H9 (cell line): ENCODE measurements around the gene GALNT15. TPM values are rescaled to one million over a fixed set of nuclear protein-coding genes. Genes with fewer than 3 reads are reported as not detected.

Source experiments
- DNase-seq: peaks from one replicate; pipeline ENCODE4 v3.0.0-alpha.2; 2017
- H2AFZ ChIP-seq: one replicate; pipeline ENCODE4 v1.6.1; 2013; ENCODE audit warnings: mild to moderate bottlenecking, low read length, control low read depth, moderate library complexity
- H2AK5ac ChIP-seq: 2 replicates; pipeline ENCODE4 v1.6.1; 2013; ENCODE audit warnings: low read length, control low read depth, mixed read lengths; ENCODE audit not compliant: insufficient read length
- H2BK120ac ChIP-seq: one replicate; pipeline ENCODE4 v1.6.1; 2013; ENCODE audit warnings: low read depth, mild to moderate bottlenecking, low read length, control low read depth, inconsistent platforms; ENCODE audit not compliant: poor library complexity, severe bottlenecking
- H2BK12ac ChIP-seq: 2 replicates; pipeline ENCODE4 v1.6.1; 2013; ENCODE audit warnings: low read length, control low read depth, mixed read lengths, low read depth; ENCODE audit not compliant: insufficient read length
- H2BK15ac ChIP-seq: 2 replicates; pipeline ENCODE4 v1.6.1; 2013; ENCODE audit warnings: low read depth, low read length, control low read depth
- H2BK20ac ChIP-seq: one replicate; pipeline ENCODE4 v1.6.1; 2013; ENCODE audit warnings: low read depth, mild to moderate bottlenecking, low read length, control low read depth, inconsistent platforms; ENCODE audit not compliant: poor library complexity, severe bottlenecking
- H2BK5ac ChIP-seq: 2 replicates; pipeline ENCODE4 v1.6.1; 2013; ENCODE audit warnings: low read length, control low read depth, mixed read lengths; ENCODE audit not compliant: insufficient read length
- H3K14ac ChIP-seq: 2 replicates; pipeline ENCODE4 v1.6.1; 2013; ENCODE audit warnings: low read length, control low read depth; ENCODE audit not compliant: insufficient read depth
- H3K18ac ChIP-seq: 2 replicates; pipeline ENCODE4 v1.6.1; 2013; ENCODE audit warnings: low read depth, mild to moderate bottlenecking, mixed read lengths, low read length, control low read depth; ENCODE audit not compliant: insufficient read length
- H3K23ac ChIP-seq: 2 replicates; pipeline ENCODE4 v1.6.1; 2013; ENCODE audit warnings: low read length, control low read depth, mixed read lengths, low read depth; ENCODE audit not compliant: insufficient read length
- H3K23me2 ChIP-seq: 2 replicates; pipeline ENCODE4 v1.6.1; 2013; ENCODE audit warnings: low read depth, mild to moderate bottlenecking, mixed read lengths, low read length, control low read depth; ENCODE audit not compliant: insufficient read length, poor library complexity, severe bottlenecking
- H3K27ac ChIP-seq: 2 replicates; pipeline ENCODE4 v1.5.1; 2013; ENCODE audit warnings: low read length, control low read depth, mixed read lengths, low read depth; ENCODE audit not compliant: insufficient read length
- H3K27me3 ChIP-seq: 2 replicates; pipeline ENCODE4 v1.6.1; 2013; ENCODE audit warnings: low read length, control low read depth, inconsistent platforms; ENCODE audit not compliant: insufficient read depth
- H3K4ac ChIP-seq: 2 replicates; pipeline ENCODE4 v1.6.1; 2013; ENCODE audit warnings: low read depth, mild to moderate bottlenecking, control low read depth, inconsistent platforms, low read length, moderate library complexity
- H3K4me1 ChIP-seq: 2 replicates; pipeline ENCODE4 v1.6.1; 2013; ENCODE audit warnings: low read length, control low read depth, inconsistent platforms; ENCODE audit not compliant: insufficient read depth
- H3K4me2 ChIP-seq: 2 replicates; pipeline ENCODE4 v1.6.1; 2013; ENCODE audit warnings: low read length, control low read depth, mixed read lengths; ENCODE audit not compliant: insufficient read length, insufficient read depth
- H3K56ac ChIP-seq: 2 replicates; pipeline ENCODE4 v1.6.1; 2013; ENCODE audit warnings: low read depth, mild to moderate bottlenecking, mixed read lengths, low read length, control low read depth; ENCODE audit not compliant: insufficient read length
- H3K79me1 ChIP-seq: 2 replicates; pipeline ENCODE4 v1.6.1; 2013; ENCODE audit warnings: low read depth, mild to moderate bottlenecking, moderate library complexity, low read length, control low read depth, inconsistent platforms; ENCODE audit not compliant: insufficient read depth, poor library complexity, severe bottlenecking
- H3K79me2 ChIP-seq: 2 replicates; pipeline ENCODE4 v1.6.1; 2013; ENCODE audit warnings: low read length, control low read depth, inconsistent platforms; ENCODE audit not compliant: insufficient read depth
- H3K9ac ChIP-seq: 2 replicates; pipeline ENCODE4 v1.6.1; 2013; ENCODE audit warnings: low read length, control low read depth, mixed read lengths; ENCODE audit not compliant: insufficient read length; ENCODE audit errors: extremely low read depth
- H3K9me3 ChIP-seq: one replicate; pipeline ENCODE4 v1.6.1; 2013; ENCODE audit warnings: low read depth, low read length, inconsistent platforms; ENCODE audit not compliant: control insufficient read depth
- H3T11ph ChIP-seq: one replicate; pipeline ENCODE4 v1.6.1; 2013; ENCODE audit warnings: mild to moderate bottlenecking, low read length, control low read depth, inconsistent platforms
- H4K20me1 ChIP-seq: one replicate; pipeline ENCODE4 v1.6.1; 2013; ENCODE audit not compliant: control insufficient read depth, insufficient read length, insufficient read depth
- H4K5ac ChIP-seq: 2 replicates; pipeline ENCODE4 v1.6.1; 2013; ENCODE audit warnings: low read depth, mild to moderate bottlenecking, mixed read lengths, low read length, control low read depth; ENCODE audit not compliant: insufficient read length
- H4K8ac ChIP-seq: replicated peaks from 2 replicates; pipeline ENCODE4 v1.6.1; 2013; ENCODE audit warnings: low read length, control low read depth, mixed read lengths, low read depth; ENCODE audit not compliant: insufficient read length
- H4K91ac ChIP-seq: 2 replicates; pipeline ENCODE4 v1.6.1; 2013; ENCODE audit warnings: low read depth, mild to moderate bottlenecking, moderate library complexity, mixed read lengths, low read length, control low read depth; ENCODE audit not compliant: insufficient read length
- H3K27ac Mint-ChIP-seq, 3 experiments: 2 replicates in 2 of 3; 3 replicates in 1 of 3; pipeline ENCODE4 v1.8.0; 2020 to 2021; ENCODE audit warnings: mixed read lengths in 3 of 3, mild to moderate bottlenecking in 1 of 3, moderate library complexity in 1 of 3
- H3K27me3 Mint-ChIP-seq: 2 replicates; pipeline ENCODE4 v1.8.0; 2021; ENCODE audit warnings: low read depth, mild to moderate bottlenecking, moderate library complexity, mixed read lengths
- H3K36me3 Mint-ChIP-seq, 3 experiments: 2 replicates in 2 of 3; 3 replicates in 1 of 3; pipeline ENCODE4 v1.8.0; 2020 to 2021; ENCODE audit warnings: low read depth in 3 of 3, mixed read lengths in 3 of 3; ENCODE audit not compliant: insufficient read depth in 1 of 3
- H3K4me1 Mint-ChIP-seq, 2 experiments: 2 replicates each; pipeline ENCODE4 v1.8.0; 2020; ENCODE audit warnings: mixed read lengths in 2 of 2
- H3K4me3 Mint-ChIP-seq, 2 experiments: 2 replicates in 1 of 2; 3 replicates in 1 of 2; pipeline ENCODE4 v1.8.0; 2020 to 2021; ENCODE audit warnings: mild to moderate bottlenecking in 2 of 2, mixed read lengths in 2 of 2, moderate library complexity in 1 of 2
- H3K9me3 Mint-ChIP-seq, 2 experiments: 2 replicates in 1 of 2; 3 replicates in 1 of 2; pipeline ENCODE4 v1.8.0; 2020; ENCODE audit warnings: mild to moderate bottlenecking in 2 of 2, mixed read lengths in 2 of 2, moderate library complexity in 1 of 2
- CTCF ChIP-seq: fragments of 200-600 bp; sonication (generic); conservative IDR thresholded peaks from 3 replicates; pipeline ENCODE4 v1.8.0; 2021; ENCODE audit warnings: antibody characterized with exemption, mild to moderate bottlenecking
- WGBS: extraction: QIAGEN DNeasy Blood & Tissue Kit; methylation state at CpG from one replicate; pipeline ENCODE4 v1.1.7; 2013; ENCODE audit warnings: missing lambda C conversion rate, low lambda C conversion rate, mixed read lengths; ENCODE audit not compliant: insufficient read length; ENCODE audit errors: extremely low coverage; 5-methylcytosine and 5-hydroxymethylcytosine counted together
- long read RNA-seq: library from polyadenylated mRNA; unstranded; transcript quantifications from one replicate; pipeline ENCODE4 v2.0.0, GENCODE V29; 2020
- total RNA-seq: library from RNA; stranded (reverse); gene quantifications from 2 replicates; pipeline ENCODE4 v1.2.1, GENCODE V29; 2021

The GALNT15 gene
- total RNA-seq: 0.04 TPM in 1 of 2 replicates, not detected in the other
- long read RNA-seq: 0 reads

- Histone ChIP-seq H2BK120ac (no peak within 1 kb of the TSS), H2AFZ (no peak within 1 kb of the TSS), H3K4me1 (no peaks in the 10 kb centered on the region), H3K23me2 (no peaks in the 10 kb centered on the region), H2BK15ac (no peak within 1 kb of the TSS), H2BK5ac (no peak within 1 kb of the TSS), H2BK12ac (no peak within 1 kb of the TSS), H3K18ac (no peak within 1 kb of the TSS), H3T11ph (no peak within 1 kb of the TSS), H4K8ac (no peak within 1 kb of the TSS), H2AK5ac (no peak within 1 kb of the TSS), H4K5ac (no peak within 1 kb of the TSS), H3K27me3 (no peaks in the 10 kb centered on the region), H4K91ac (no peak within 1 kb of the TSS), H3K9me3 (no peaks in the 10 kb centered on the region), H3K23ac (no peak within 1 kb of the TSS), H3K14ac (no peak within 1 kb of the TSS), H3K79me2 (no peaks in the 10 kb centered on the region), H2BK20ac (no peak within 1 kb of the TSS), H3K27ac (no peak within 1 kb of the TSS), H4K20me1 (no peaks in the 10 kb centered on the region), H3K4me2 (no peak within 1 kb of the TSS), H3K4ac (no peak within 1 kb of the TSS), H3K9ac (no peak within 1 kb of the TSS), H3K56ac (no peak within 1 kb of the TSS), H3K79me1 (no peaks in the 10 kb centered on the region)
- Mint-ChIP-seq H3K27ac (no peak within 1 kb of the TSS), H3K27me3 (peaks cover 29% of the 10 kb centered on the region), H3K36me3 (no peaks in the 10 kb centered on the region; a peak in 1 of 7 replicates), H3K4me1 (peaks cover 4 to 7% of the 10 kb centered on the region in 2 experiments; a peak in 3 of 4 replicates), H3K9me3 (peaks cover 3 to 7% of the 10 kb centered on the region in 2 experiments; a peak in 4 of 5 replicates), H3K4me3 (no peak within 1 kb of the TSS; a peak in 1 of 5 replicates)
- peak; percentile 19 for DNase-seq
- no CpG with 5 or more reads among the region's 8 CpGs for WGBS
- no peak for TF ChIP-seq CTCF
Measured at GRCh38 chr3:16174389-16174788, at the start of gene GALNT15. GALNT15 (plus strand) TSS chr3:16174680; CDS start chr3:16175152, 472 bp downstream.
